K562 (cell line): ENCODE data around the gene KIRREL1. TPM values are rescaled to one million over a fixed set of nuclear protein-coding genes. Genes with fewer than 3 reads are reported as not detected.

Experiments used
- ATAC-seq: fragments of 200-7000 bp; cut with Tn5 transposase; 3 replicates; pipeline ENCODE4 v1.9.1; 2020; ENCODE audit warnings: moderate library complexity
- BruUV-seq: library from RNA; stranded (reverse); fragments of 400-500 nt; replicated peaks from 2 replicates; lab custom pipeline; 2021; lab: Mats Ljungman, UMichigan
- CTCF ChIA-PET: fragments of 300-600 bp; formaldehyde crosslinking; extraction: SDS; loops from one replicate; lab custom pipeline; 2021; ENCODE audit warnings: low intra/inter-chr PET ratio; lab: Yijun Ruan, JAX
- POLR2A ChIA-PET: fragments of 300-600, 350-650 bp; sonication (Branson Sonifier 250); formaldehyde crosslinking; extraction: SDS; loops from one replicate; lab custom pipeline; 2021; ENCODE audit warnings: antibody characterized with exemption, inconsistent platforms; lab: Yijun Ruan, JAX
- DNase-seq, 4 experiments: peaks; one replicate each; pipeline versions ENCODE4 v3.0.0 to v3.0.0-alpha.2; 2011 to 2018; ENCODE audit warnings: low spot score in 3 of 4, mixed read lengths in 3 of 4; ENCODE audit errors: extremely low read depth in 1 of 4
- FAIRE-seq: peaks from 2 replicates; lab custom pipeline; 2011; peaks lifted over from hg19 to GRCh38; lab: Jason Lieb, UNC
- H2AFZ ChIP-seq: 2 replicates; pipeline ENCODE4 v1.6.0; 2011; ENCODE audit warnings: low read depth, low read length, control low read depth, inconsistent platforms
- H3K27ac ChIP-seq: fragments of 200-600 bp; 3 replicates; pipeline ENCODE4 v1.8.0; 2011; ENCODE audit warnings: low read depth, mild to moderate bottlenecking, control low read depth, inconsistent platforms, low read length, moderate library complexity, mixed read lengths; ENCODE audit errors: extremely low read depth
- H3K27me3 ChIP-seq, 2 experiments: fragments of 300-600 bp in 1 of 2; 2 replicates in 1 of 2; 3 replicates in 1 of 2; pipeline versions ENCODE4 v1.6.0 to v1.8.0; 2011; ENCODE audit warnings: inconsistent platforms in 2 of 2, low read length in 2 of 2, mild to moderate bottlenecking in 1 of 2, mixed read lengths in 1 of 2, moderate library complexity in 1 of 2; ENCODE audit not compliant: control insufficient read depth in 2 of 2, insufficient read depth in 2 of 2
- H3K36me3 ChIP-seq: fragments of 300-600 bp; 3 replicates; pipeline ENCODE4 v1.8.0; 2011; ENCODE audit warnings: mild to moderate bottlenecking, low read length, inconsistent platforms; ENCODE audit not compliant: control insufficient read depth, insufficient read depth
- H3K4me1 ChIP-seq, 2 experiments: fragments of 200-600 bp in 1 of 2; replicated peaks in 1 of 2; 2 replicates in 1 of 2; 3 replicates in 1 of 2; pipeline versions ENCODE4 v1.5.1 to v1.8.0; 2011; ENCODE audit warnings: inconsistent platforms in 2 of 2, low read length in 2 of 2, mild to moderate bottlenecking in 1 of 2, mixed read lengths in 1 of 2, moderate library complexity in 1 of 2; ENCODE audit not compliant: control insufficient read depth in 2 of 2, insufficient read depth in 2 of 2
- H3K4me2 ChIP-seq: 2 replicates; pipeline ENCODE4 v1.6.1; 2011; ENCODE audit warnings: low read length, control low read depth, inconsistent platforms, mixed read lengths; ENCODE audit not compliant: insufficient read depth
- H3K4me3 ChIP-seq: fragments of 200-600 bp; sonication (generic), shearing (Covaris generic); 2 replicates; pipeline ENCODE4 v1.5.1; 2016; ENCODE audit warnings: control low read depth, inconsistent platforms
- H3K79me2 ChIP-seq: fragments of 200-600 bp; 3 replicates; pipeline ENCODE4 v1.8.0; 2011; ENCODE audit warnings: low read length, inconsistent platforms; ENCODE audit not compliant: control insufficient read depth, insufficient read depth
- H3K9ac ChIP-seq, 2 experiments: 2 replicates each; pipeline versions ENCODE4 v1.6.0 to v1.6.1; 2011; ENCODE audit warnings: low read depth in 2 of 2, low read length in 2 of 2, control low read depth in 1 of 2, inconsistent platforms in 1 of 2, mild to moderate bottlenecking in 1 of 2, mixed read lengths in 1 of 2; ENCODE audit not compliant: insufficient read depth in 1 of 2
- H3K9me1 ChIP-seq: one replicate; pipeline ENCODE4 v1.6.0; 2011; ENCODE audit warnings: inconsistent platforms, mild to moderate bottlenecking, low read length, moderate library complexity; ENCODE audit not compliant: control insufficient read depth, insufficient read depth
- H3K9me3 ChIP-seq: replicated peaks from 2 replicates; pipeline ENCODE4 v1.5.1; 2011; ENCODE audit warnings: low read depth, low read length, inconsistent platforms; ENCODE audit not compliant: control insufficient read depth, insufficient read depth
- H4K20me1 ChIP-seq: replicated peaks from 2 replicates; pipeline ENCODE4 v1.6.1; 2011; ENCODE audit warnings: low read length, inconsistent platforms, mixed read lengths; ENCODE audit not compliant: control insufficient read depth, insufficient read depth
- BRF2 ChIP-seq: IDR thresholded peaks from 3 replicates; pipeline ENCODE4 v1.6.1; 2011; ENCODE audit warnings: borderline replicate concordance, mild to moderate bottlenecking; ENCODE audit not compliant: insufficient read length, insufficient read depth
- ERF ChIP-seq: fragments of 450-650 bp; formaldehyde crosslinking; IDR thresholded peaks from 2 replicates; pipeline ENCODE4 v1.4.0; 2020; ENCODE audit warnings: mild to moderate bottlenecking, mixed read lengths
- HCFC1 ChIP-seq: IDR thresholded peaks from 2 replicates; pipeline ENCODE4 v1.6.1; 2012; ENCODE audit warnings: low read depth, low read length, improper control_type of control experiment
- MTA3 ChIP-seq: fragments of 450-650 bp; formaldehyde crosslinking; IDR thresholded peaks from 2 replicates; pipeline ENCODE4 v1.6.1; 2017; ENCODE audit warnings: mild to moderate bottlenecking, borderline replicate concordance
- RBBP5 ChIP-seq: fragments of 200-600 bp; sonication (generic); IDR thresholded peaks from 2 replicates; pipeline ENCODE4 v1.6.1; 2012; ENCODE audit warnings: borderline replicate concordance, mild to moderate bottlenecking, low read length, control low read depth, inconsistent platforms; ENCODE audit not compliant: insufficient read depth, poor library complexity, severe bottlenecking
- RCOR1 ChIP-seq, 2 experiments: IDR thresholded peaks; 2 replicates each; pipeline ENCODE4 v1.6.1; 2012; ENCODE audit warnings: low read depth in 2 of 2, low read length in 2 of 2, borderline replicate concordance in 1 of 2, improper control_type of control experiment in 1 of 2
- TARDBP ChIP-seq: fragments of 450-650 bp; IDR thresholded peaks from 2 replicates; pipeline ENCODE4 v1.6.1; 2016
- TOE1 ChIP-seq, 2 experiments: fragments of 450-650 bp in 1 of 2; sonication (generic) in 1 of 2; formaldehyde crosslinking in 1 of 2; IDR thresholded peaks; 2 replicates each; pipeline versions ENCODE4 v1.7.1 to v1.8.0; 2016 to 2022; ENCODE audit warnings: borderline replicate concordance in 2 of 2, mild to moderate bottlenecking in 2 of 2, antibody characterized with exemption in 1 of 2, inconsistent platforms in 1 of 2, low read depth in 1 of 2, missing genetic modification reagents in 1 of 2, moderate library complexity in 1 of 2
- ZBTB40 ChIP-seq, 2 experiments: fragments of 450-650 bp in 1 of 2; sonication (generic) in 1 of 2; formaldehyde crosslinking in 1 of 2; IDR thresholded peaks; 2 replicates each; pipeline versions ENCODE4 v1.7.1 to v1.9.0; 2016 to 2022; ENCODE audit warnings: inconsistent platforms in 1 of 2, mild to moderate bottlenecking in 1 of 2, missing genetic modification reagents in 1 of 2
- ZNF444 ChIP-seq: fragments of 250-450 bp; sonication (Bioruptor Pico); IDR thresholded peaks from 2 replicates; pipeline ENCODE4 v1.4.0; 2020; ENCODE audit warnings: mild to moderate bottlenecking, moderate library complexity
- ZNF764 ChIP-seq: fragments of 250-450 bp; sonication (Bioruptor Pico); IDR thresholded peaks from 2 replicates; pipeline ENCODE4 v1.4.0; 2020; ENCODE audit warnings: low read depth, mild to moderate bottlenecking, moderate library complexity
- WGBS: fragments of 100-300 bp; shearing (Covaris generic); methylation state at CpG from one replicate; pipeline ENCODE4 v1.1.6; 2016; ENCODE audit warnings: low coverage, mixed read lengths; ENCODE audit not compliant: insufficient coverage; ENCODE audit errors: missing lambda C conversion rate; 5-methylcytosine and 5-hydroxymethylcytosine counted together
- in situ Hi-C: fragments of 300-500 bp; cut with MboI; formaldehyde crosslinking; loops from 4 replicates; pipeline ENCODE4 v1.15.0; 2018; ENCODE audit warnings: inconsistent platforms, mixed read lengths
- intact Hi-C: fragments of 100-400 bp; cut with micrococcal nuclease; formaldehyde crosslinking; loops from 2 replicates; pipeline ENCODE4 v1.14.2; 2022
- polyA plus RNA-seq, 8 experiments: library from polyadenylated mRNA; depleted of rRNA in 4 of 8; stranded (reverse) in 5 of 8; unstranded in 3 of 8; fragments of >200 nt; fragmentation: Nextera tagmentation in 2 of 8; fragmentation: Illumina TruSeq in 1 of 8; extraction: Ambion mirVana in 2 of 8; extraction: Trizol in 1 of 8; gene quantifications; 2 replicates each; pipeline versions ENCODE4 v1.2.1 to v1.2.3, GENCODE V29; 2011 to 2014; ENCODE audit warnings: inconsistent platforms in 1 of 8, missing spikeins in 1 of 8
- total RNA-seq, 7 experiments: library from RNA; depleted of rRNA in 6 of 7; stranded (reverse); fragments of >200 nt in 6 of 7; fragmentation: Illumina TruSeq in 2 of 7; extraction: Trizol in 2 of 7; gene quantifications; 2 replicates each; pipeline versions ENCODE4 v1.2.1 to v1.2.3, GENCODE V29; 2011 to 2021; ENCODE audit warnings: low replicate concordance in 1 of 7

The KIRREL1 gene
- total and polyA plus RNA-seq, 9 of the 15 experiments (the other 6 are each of a cell fraction or from before 2014, with no cell fraction given): under 0.01 to 0.22 (median 0.03) TPM; not detected in 3

- POLR2A ChIA-PET: interaction anchor here (1.0 kb wide), 1 partner anchor 11 kb away, joined by 3 read pairs; no protein-coding TSS in a partner anchor
- no peak overlapping the region for H3K9ac ChIP-seq
- no peaks in the 10 kb centered on the region for H3K79me2 ChIP-seq
- TF ChIP-seq ERF (no peak), HCFC1 (no peak), ZNF764 (CRISPR knock-in tag) (no peak), BRF2 (no peak), TOE1 (IDR thresholded peaks at IDR 0.05; ENCODE audit: borderline replicate concordance) (no peak), TOE1 (CRISPR knock-in tag; IDR thresholded peaks at IDR 0.05; ENCODE audit: borderline replicate concordance, low read depth) (no peak), MTA3 (no peak), ZNF444 (CRISPR knock-in tag) (no peak), TARDBP (no peak), RCOR1 (IDR thresholded peaks at IDR 0.05; ENCODE audit: borderline replicate concordance in 1 of 2, low read depth in 2 of 2, low read length in 2 of 2) (no peak), ZBTB40 (IDR thresholded peaks at IDR 0.05) (no peak), ZBTB40 (CRISPR knock-in tag; IDR thresholded peaks at IDR 0.05) (no peak), RBBP5 (no peak)
Measured at GRCh38 chr1:158011714-158012113, 18.3 kb downstream of the KIRREL1 start.

More at GRCh38 chr1:158011714-158012113, 18.3 kb downstream of the KIRREL1 start:
- 20% methylated on average over 1 of the region's 5 CpGs for WGBS
- no peaks in the 10 kb centered on the region for H3K4me1 ChIP-seq
- no peaks in the 10 kb centered on the region for H3K9me3 ChIP-seq
- ATAC-seq (no peak), FAIRE-seq (no peak), DNase-seq (no peak)
- H3K27me3 ChIP-seq: peaks cover 11 to 35% of the 10 kb centered on the region in 2 experiments; a peak in 4 of 5 replicates
- CTCF ChIA-PET: no interaction called here
- no peaks in the 10 kb centered on the region for H3K9me1 ChIP-seq
- H3K4me2 ChIP-seq: no peak overlapping the region
- no peak overlapping the region for H2AFZ ChIP-seq
- no peak overlapping the region for H3K4me3 ChIP-seq
- in situ Hi-C loops (no loop called here), intact Hi-C loops (no loop called here)
- no peaks in the 10 kb centered on the region for H4K20me1 ChIP-seq
- no TSS peak for BruUV-seq
- H3K36me3 ChIP-seq: no peaks in the 10 kb centered on the region
- H3K27ac ChIP-seq: no peak overlapping the region
